Muscle layer of duodenum (tissue), 2 donors: ENCODE results near the gene NFIC.

Experiments
- H3K27ac ChIP-seq: one replicate; pipeline ENCODE4 v1.7.0; 2013; ENCODE audit warnings: mild to moderate bottlenecking, low read length
- H3K27me3 ChIP-seq: one replicate; pipeline ENCODE4 v1.7.0; 2013; ENCODE audit warnings: low read depth, mild to moderate bottlenecking, control low read depth, low read length
- H3K36me3 ChIP-seq, 2 donors: one replicate each; pipeline ENCODE4 v1.7.0; 2013; ENCODE audit warnings: low read length in 2 of 2, control low read depth in 1 of 2, mild to moderate bottlenecking in 1 of 2; ENCODE audit not compliant: insufficient read depth in 2 of 2, control insufficient read depth in 1 of 2
- H3K4me1 ChIP-seq, 2 donors: one replicate each; pipeline ENCODE4 v1.7.0; 2013; ENCODE audit warnings: low read length in 2 of 2, mild to moderate bottlenecking in 2 of 2, control low read depth in 1 of 2, moderate library complexity in 1 of 2; ENCODE audit not compliant: insufficient read depth in 2 of 2, control insufficient read depth in 1 of 2
- H3K4me3 ChIP-seq, 2 donors: one replicate each; pipeline ENCODE4 v1.7.0; 2013; ENCODE audit warnings: low read length in 2 of 2, low read depth in 1 of 2, mild to moderate bottlenecking in 1 of 2
- H3K9me3 ChIP-seq, 2 donors: one replicate each; pipeline ENCODE4 v1.7.0; 2013; ENCODE audit warnings: low read length in 2 of 2, control low read depth in 1 of 2, mild to moderate bottlenecking in 1 of 2; ENCODE audit not compliant: control insufficient read depth in 1 of 2
- donor health status: healthy.

NFIC gene

DNA sequence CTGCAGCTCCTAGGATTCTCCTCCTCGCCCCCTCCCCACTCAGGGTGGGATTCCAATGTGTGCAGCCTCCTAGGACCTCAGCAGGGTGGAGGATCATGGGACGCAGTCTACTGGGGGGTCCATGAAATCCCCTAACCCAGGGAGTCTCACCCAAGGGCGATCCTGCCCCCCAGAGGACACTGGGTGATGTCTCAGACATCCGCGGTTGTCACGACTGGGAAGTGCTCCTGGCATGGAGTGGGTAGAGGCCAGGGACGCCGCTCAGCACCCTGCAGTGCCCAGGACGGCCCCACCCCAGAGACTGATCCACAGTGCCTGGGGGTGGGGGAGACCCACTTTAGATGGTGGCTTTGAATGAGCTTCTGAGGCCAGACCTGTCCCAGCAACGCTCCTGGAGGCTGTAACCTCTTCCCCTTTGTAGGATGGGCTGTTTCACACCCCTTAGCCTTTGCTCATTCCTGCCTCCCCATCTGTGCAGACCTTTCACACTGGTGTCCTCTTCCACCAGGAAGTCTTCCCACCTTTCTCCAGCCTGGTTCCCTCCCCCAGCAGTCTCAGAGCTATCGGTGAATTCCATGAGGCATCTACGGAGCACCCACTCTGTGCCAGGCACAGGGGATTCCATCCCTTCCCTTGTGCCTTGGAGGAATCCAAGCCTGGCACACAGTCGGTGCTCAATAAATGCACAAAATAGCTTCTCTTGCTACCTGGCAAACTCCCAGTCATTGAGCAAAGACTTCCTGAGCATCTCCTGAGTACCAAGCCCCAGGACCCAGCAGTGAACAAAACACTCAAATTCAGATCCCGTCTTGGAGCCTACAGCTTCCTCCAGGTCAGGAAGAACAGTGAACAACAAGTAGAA is 103.5 kb downstream of the NFIC start:
- Histone ChIP-seq H3K9me3 (no peaks in the 10 kb centered on the region), H3K27ac (no peak overlapping the region), H3K27me3 (no peaks in the 10 kb centered on the region), H3K36me3 (no peaks in the 10 kb centered on the region), H3K4me1 (peaks cover 0 to 30% of the 10 kb centered on the region in 2 donors), H3K4me3 (no peak overlapping the region)

DNA sequence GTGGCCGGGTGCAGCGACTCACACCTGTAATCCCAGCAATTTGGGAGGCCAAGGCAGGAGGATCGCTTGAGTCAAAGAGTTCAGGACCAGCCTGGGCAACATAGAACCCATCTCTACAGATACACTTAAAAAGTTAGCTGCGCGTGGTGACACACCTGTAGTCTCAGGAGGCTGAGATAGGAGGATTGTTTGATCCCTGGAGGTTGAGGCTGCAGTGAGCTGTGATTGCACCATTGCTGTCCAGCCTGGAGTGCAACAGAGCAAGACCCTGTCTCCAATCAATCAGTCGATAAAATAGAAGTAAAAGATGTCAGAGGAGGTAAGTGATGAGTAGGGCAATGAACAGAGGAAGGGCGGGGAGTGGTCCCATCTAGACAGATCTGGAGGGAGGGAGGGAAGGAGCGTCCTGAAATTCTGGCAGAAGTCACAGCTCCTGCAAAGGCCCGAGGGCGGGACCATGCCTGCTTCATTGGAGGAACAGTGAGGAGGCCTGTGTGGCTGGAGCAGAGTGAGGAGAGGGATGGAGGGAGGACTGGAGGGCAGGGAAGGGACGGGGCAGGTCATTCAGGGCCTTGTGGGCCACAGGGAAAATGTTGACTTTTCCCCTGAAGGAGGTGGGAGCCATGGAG is 104.2 kb downstream of the NFIC start:
- no peaks in the 10 kb centered on the region for H3K27me3 ChIP-seq
- peaks cover 0 to 27% of the 10 kb centered on the region in 2 donors for H3K4me1 ChIP-seq
- no peaks in the 10 kb centered on the region for H3K9me3 ChIP-seq
- H3K36me3 ChIP-seq = no peaks in the 10 kb centered on the region
- H3K4me3 ChIP-seq = no peak overlapping the region
- H3K27ac ChIP-seq = no peak overlapping the region

GRCh38 chr19:3471954-3472655 is 105.7 kb downstream of the NFIC start:
- no peaks in the 10 kb centered on the region for H3K27me3 ChIP-seq
- H3K4me1 ChIP-seq = peaks cover 0 to 15% of the 10 kb centered on the region in 2 donors
- no peaks in the 10 kb centered on the region for H3K9me3 ChIP-seq
- H3K36me3 ChIP-seq = no peaks in the 10 kb centered on the region
- no peak overlapping the region for H3K27ac ChIP-seq
- H3K4me3 ChIP-seq = no peak overlapping the region

DNA sequence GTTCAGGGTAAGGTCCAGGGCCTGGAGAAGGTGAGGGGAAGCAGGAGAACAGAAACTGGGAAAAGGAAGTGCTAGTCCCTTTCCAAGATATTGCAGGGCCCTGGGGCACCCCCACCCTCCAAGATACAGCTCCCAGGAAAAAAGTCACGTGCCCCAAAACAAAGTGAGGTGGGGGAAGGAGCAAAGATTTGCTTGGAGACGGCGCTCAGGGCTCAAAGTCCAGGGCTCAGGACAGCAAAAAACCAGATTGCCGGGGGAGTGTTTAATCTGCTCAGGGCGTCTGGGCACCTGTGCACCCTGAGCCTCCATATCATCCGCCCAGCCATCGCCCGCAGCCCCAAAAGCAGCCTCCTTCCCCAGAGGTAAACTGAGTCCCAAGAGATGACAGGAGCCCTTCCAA is 107.6 kb downstream of the NFIC start:
- Histone ChIP-seq H3K27me3 (no peaks in the 10 kb centered on the region), H3K36me3 (no peaks in the 10 kb centered on the region), H3K4me1 (peaks cover 0 to 16% of the 10 kb centered on the region in 2 donors), H3K27ac (no peak overlapping the region), H3K4me3 (no peak overlapping the region), H3K9me3 (no peaks in the 10 kb centered on the region)

DNA sequence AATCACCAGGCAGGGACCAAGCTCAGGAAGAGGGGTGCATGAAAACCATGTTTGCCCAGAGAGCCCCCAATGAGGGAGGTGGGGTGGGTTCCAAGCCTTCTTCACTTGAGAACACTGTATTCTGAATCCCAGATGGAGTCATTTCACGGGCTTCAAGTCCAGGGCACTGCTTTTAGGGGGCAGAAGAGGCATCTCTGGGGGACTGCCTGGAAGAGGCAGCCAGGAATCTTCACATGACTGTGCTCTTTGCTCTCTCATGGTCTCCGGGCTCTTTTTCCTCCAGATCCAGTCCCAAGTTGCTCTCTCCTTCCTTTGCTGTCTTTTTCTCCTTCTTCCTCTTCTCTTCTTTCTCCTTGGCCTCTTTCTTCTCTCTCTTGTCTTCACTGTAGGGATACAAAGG is 108.2 kb downstream of the NFIC start:
- Histone ChIP-seq H3K36me3 (no peaks in the 10 kb centered on the region), H3K27ac (no peak overlapping the region), H3K4me3 (no peak overlapping the region), H3K9me3 (no peaks in the 10 kb centered on the region), H3K27me3 (no peaks in the 10 kb centered on the region), H3K4me1 (peaks cover 0 to 17% of the 10 kb centered on the region in 2 donors)

DNA sequence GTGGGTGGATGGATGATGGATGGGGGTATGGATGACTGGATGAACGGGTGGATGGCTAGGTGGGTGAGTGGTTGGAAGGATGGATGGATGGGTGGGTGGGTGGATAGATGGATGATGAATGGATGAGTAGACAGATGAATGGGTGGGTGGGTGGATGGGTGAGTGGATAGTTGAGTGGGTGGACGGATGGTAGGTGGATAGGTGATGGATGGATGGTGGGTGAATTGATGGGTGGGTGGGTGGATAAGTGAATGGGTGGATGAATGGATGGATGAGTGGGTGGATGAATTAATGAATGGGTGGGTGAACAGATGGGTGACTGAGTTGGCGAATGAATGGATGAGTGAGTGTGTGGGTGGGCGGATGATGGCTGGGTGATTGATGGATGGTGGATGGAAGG is 109.1 kb downstream of the NFIC start:
- Histone ChIP-seq H3K4me3 (no peak overlapping the region), H3K36me3 (no peaks in the 10 kb centered on the region), H3K27ac (no peak overlapping the region), H3K9me3 (no peaks in the 10 kb centered on the region), H3K4me1 (peaks cover 0 to 17% of the 10 kb centered on the region in 2 donors), H3K27me3 (no peaks in the 10 kb centered on the region)

GRCh38 chr19:3476830-3477229 is 110.4 kb downstream of the NFIC start:
- peaks cover 0 to 12% of the 10 kb centered on the region in 2 donors for H3K4me1 ChIP-seq

DNA sequence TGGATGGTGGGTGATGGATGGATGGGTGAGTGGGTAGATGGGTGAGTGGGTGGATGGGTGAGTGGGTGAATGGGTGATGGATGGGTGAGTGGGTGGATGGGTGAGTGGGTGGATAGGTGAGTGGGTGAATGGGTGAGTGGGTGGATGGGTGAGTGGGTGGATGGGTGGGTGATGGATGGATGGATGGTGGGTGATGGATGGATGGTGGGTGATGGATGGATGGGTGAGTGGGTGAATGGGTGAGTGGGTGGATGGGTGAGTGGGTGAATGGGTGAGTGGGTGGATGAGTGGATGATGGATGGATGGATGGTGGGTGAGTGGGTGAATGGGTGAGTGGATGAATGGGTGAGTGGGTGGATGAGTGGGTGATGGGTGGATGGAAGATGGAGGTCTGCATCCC is 111.1 kb downstream of the NFIC start:
- no peaks in the 10 kb centered on the region for H3K36me3 ChIP-seq
- H3K9me3 ChIP-seq = no peaks in the 10 kb centered on the region
- H3K27me3 ChIP-seq = no peaks in the 10 kb centered on the region
- peaks cover 0 to 5% of the 10 kb centered on the region in 2 donors for H3K4me1 ChIP-seq
- no peak overlapping the region for H3K4me3 ChIP-seq
- H3K27ac ChIP-seq = no peak overlapping the region

More at GRCh38 chr19:3476830-3477229, 110.4 kb downstream of the NFIC start:
- Histone ChIP-seq H3K4me3 (no peak overlapping the region), H3K27ac (no peak overlapping the region), H3K27me3 (no peaks in the 10 kb centered on the region), H3K36me3 (no peaks in the 10 kb centered on the region), H3K9me3 (no peaks in the 10 kb centered on the region)

GRCh38 chr19:3477951-3478350 is 111.6 kb downstream of the NFIC start:
- H3K27me3 ChIP-seq = no peaks in the 10 kb centered on the region
- no peak overlapping the region for H3K4me3 ChIP-seq
- H3K36me3 ChIP-seq = no peaks in the 10 kb centered on the region
- no peak overlapping the region for H3K27ac ChIP-seq
- H3K4me1 ChIP-seq = peaks cover 0 to 4% of the 10 kb centered on the region in 2 donors
- no peaks in the 10 kb centered on the region for H3K9me3 ChIP-seq

DNA sequence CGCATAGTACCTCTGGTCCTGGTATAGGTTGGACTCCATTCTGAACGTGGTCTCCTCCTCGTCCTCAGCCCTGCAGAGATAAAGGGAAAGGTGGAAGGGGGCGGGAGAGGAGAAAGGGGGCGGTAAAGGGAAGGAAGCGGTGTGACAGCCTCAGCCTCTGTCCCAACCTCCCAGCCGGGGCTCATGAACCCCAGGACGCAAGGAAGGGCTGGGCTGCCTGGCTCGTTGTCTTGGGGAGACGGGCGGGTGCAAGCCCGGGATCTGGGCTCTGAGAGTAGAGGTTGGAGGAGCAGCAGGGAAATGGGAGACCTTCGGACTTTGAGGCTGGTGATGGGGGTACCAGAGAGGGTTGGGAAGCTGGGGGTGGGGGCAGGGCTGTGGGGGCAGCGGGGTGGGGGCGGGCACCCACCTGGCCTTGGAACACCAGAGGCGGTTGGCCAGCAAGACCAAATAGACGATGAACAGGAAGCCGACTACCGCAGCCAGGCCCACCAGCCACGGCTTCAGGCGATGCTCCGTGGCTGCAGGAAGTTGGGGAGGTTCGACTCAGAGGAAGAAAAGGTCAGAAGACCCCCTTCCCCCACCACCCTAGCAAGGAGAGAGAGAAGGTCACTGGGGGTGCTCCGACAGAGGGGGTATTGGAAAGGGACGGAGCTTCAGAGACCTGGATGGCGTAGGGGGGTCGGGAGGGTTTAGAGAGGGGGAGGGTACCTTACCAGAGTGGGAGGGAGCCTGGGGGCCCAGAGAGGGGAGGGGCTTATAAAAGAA is 112.2 kb downstream of the NFIC start:
- Histone ChIP-seq H3K27me3 (no peaks in the 10 kb centered on the region), H3K36me3 (no peaks in the 10 kb centered on the region), H3K9me3 (no peaks in the 10 kb centered on the region), H3K4me3 (no peak overlapping the region), H3K4me1 (peaks cover 0 to 4% of the 10 kb centered on the region in 2 donors), H3K27ac (no peak overlapping the region)
